Upper lobe of right lung (tissue), 1 donor: ENCODE data around the gene GPR152. TPM values are rescaled to one million over a fixed set of nuclear protein-coding genes. Genes with fewer than 3 reads are reported as not detected.
A peak's percentile ranks its signal among the peaks of the same experiment; 100 is the strongest.

Experiments
- ATAC-seq: fragments of 200-7000 bp; cut with Tn5 transposase; one replicate; pipeline ENCODE4 v1.9.1; 2020; ENCODE audit warnings: mild to moderate bottlenecking, moderate library complexity
- DNase-seq: peaks from one replicate; pipeline ENCODE4 v3.0.0-alpha.2; 2020
- H3K27ac ChIP-seq: fragments of 200-600 bp; one replicate; pipeline ENCODE4 v1.8.0; 2022
- H3K27me3 ChIP-seq: fragments of 200-600 bp; one replicate; pipeline ENCODE4 v1.8.0; 2022; ENCODE audit warnings: mild to moderate bottlenecking
- H3K36me3 ChIP-seq: fragments of 200-600 bp; one replicate; pipeline ENCODE4 v1.8.0; 2022
- H3K4me1 ChIP-seq: fragments of 200-600 bp; one replicate; pipeline ENCODE4 v1.8.0; 2022
- H3K4me3 ChIP-seq: fragments of 200-600 bp; one replicate; pipeline ENCODE4 v1.8.0; 2022; ENCODE audit warnings: mild to moderate bottlenecking
- H3K9me3 ChIP-seq: fragments of 200-600 bp; one replicate; pipeline ENCODE4 v1.8.0; 2022
- intact Hi-C: fragments of 100-400 bp; cut with DNase I; formaldehyde crosslinking; loops from one replicate; pipeline ENCODE4 v1.11.0; 2022
- total RNA-seq: library from RNA; stranded (reverse); fragmentation: NEBNext Ultra II Directional; extraction: Animal tissue kit (Norgen Biotek cat#: 25700); gene quantifications from one replicate; pipeline ENCODE4 v1.2.1, GENCODE V29; 2021
- TF ChIP-seq, protein P1 (sequence below): fragments of 200-600 bp; IDR thresholded peaks from one replicate; pipeline ENCODE4 v1.8.0; 2022; ENCODE audit warnings: antibody characterized with exemption
- donor health status: DM: no; HTN: yes; CAD: no; lungs with severe emphysema.

Gene GPR152
- total RNA-seq, 1 donor from 2014 or later, result not detected

- intact Hi-C loops, result no loop called here
- no peak for DNase-seq
- H3K9me3 ChIP-seq, result no peaks in the 10 kb centered on the region
Measured at GRCh38 chr11:67448220-67448609, 4.3 kb downstream of the GPR152 start.

DNA sequence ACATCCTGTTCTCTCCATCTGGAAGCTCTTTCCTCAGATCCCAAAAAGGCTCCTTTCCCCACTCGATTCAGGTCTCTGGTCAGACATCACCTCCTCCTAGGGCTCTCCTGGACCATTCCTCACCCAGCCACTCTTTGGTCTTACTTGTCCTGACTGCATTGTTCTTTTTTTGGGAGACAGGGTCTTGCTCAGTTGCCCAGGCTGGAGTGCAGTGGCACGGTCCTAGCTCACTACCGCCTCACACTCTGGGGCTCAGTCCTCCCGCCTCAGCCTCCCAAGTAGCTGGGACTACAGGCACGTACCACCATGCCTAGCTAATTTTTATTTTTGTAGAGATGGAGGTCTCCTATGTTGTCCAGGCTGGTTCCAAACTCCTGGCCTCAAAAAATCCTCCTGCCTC lies 7.0 kb downstream of the GPR152 start:
- intact Hi-C loops, result no loop called here
- Histone ChIP-seq H3K4me1 (peaks cover 21% of the 10 kb centered on the region), H3K9me3 (no peaks in the 10 kb centered on the region), H3K4me3 (no peak overlapping the region), H3K27ac (no peak overlapping the region), H3K36me3 (peaks cover 10% of the 10 kb centered on the region), H3K27me3 (no peaks in the 10 kb centered on the region)
- ATAC-seq, result no peak
- DNase-seq, result no peak
- TF ChIP-seq, protein P1, sequence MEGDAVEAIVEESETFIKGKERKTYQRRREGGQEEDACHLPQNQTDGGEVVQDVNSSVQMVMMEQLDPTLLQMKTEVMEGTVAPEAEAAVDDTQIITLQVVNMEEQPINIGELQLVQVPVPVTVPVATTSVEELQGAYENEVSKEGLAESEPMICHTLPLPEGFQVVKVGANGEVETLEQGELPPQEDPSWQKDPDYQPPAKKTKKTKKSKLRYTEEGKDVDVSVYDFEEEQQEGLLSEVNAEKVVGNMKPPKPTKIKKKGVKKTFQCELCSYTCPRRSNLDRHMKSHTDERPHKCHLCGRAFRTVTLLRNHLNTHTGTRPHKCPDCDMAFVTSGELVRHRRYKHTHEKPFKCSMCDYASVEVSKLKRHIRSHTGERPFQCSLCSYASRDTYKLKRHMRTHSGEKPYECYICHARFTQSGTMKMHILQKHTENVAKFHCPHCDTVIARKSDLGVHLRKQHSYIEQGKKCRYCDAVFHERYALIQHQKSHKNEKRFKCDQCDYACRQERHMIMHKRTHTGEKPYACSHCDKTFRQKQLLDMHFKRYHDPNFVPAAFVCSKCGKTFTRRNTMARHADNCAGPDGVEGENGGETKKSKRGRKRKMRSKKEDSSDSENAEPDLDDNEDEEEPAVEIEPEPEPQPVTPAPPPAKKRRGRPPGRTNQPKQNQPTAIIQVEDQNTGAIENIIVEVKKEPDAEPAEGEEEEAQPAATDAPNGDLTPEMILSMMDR, result no peak

More at GRCh38 chr11:67448220-67448609, 4.3 kb downstream of the GPR152 start:
- Histone ChIP-seq H3K4me1 (peaks cover 7% of the 10 kb centered on the region), H3K27ac (no peak overlapping the region), H3K36me3 (no peaks in the 10 kb centered on the region), H3K4me3 (no peak overlapping the region), H3K27me3 (no peaks in the 10 kb centered on the region)
- TF ChIP-seq, protein P1, result no peak
- ATAC-seq, result no peak

- Histone ChIP-seq H3K27me3 (no peaks in the 10 kb centered on the region), H3K36me3 (peaks cover 14% of the 10 kb centered on the region), H3K27ac (peak overlapping the region; percentile 94), H3K9me3 (no peaks in the 10 kb centered on the region), H3K4me3 (peak overlapping the region; percentile 92), H3K4me1 (peaks cover 24% of the 10 kb centered on the region)
- peak; percentile 1 for ATAC-seq
- DNase-seq, result no peak
- intact Hi-C loops, result no loop called here
- TF ChIP-seq, protein P1, result no peak
Measured at GRCh38 chr11:67442504-67443404, 9.8 kb downstream of the GPR152 start.

- Histone ChIP-seq H3K36me3 (peaks cover 18% of the 10 kb centered on the region), H3K9me3 (no peaks in the 10 kb centered on the region), H3K4me3 (no peak overlapping the region), H3K4me1 (peaks cover 24% of the 10 kb centered on the region), H3K27me3 (no peaks in the 10 kb centered on the region), H3K27ac (no peak overlapping the region)
- DNase-seq (no peak), ATAC-seq (no peak)
- intact Hi-C loops, result no loop called here
- TF ChIP-seq, protein P1, result no peak
Measured at GRCh38 chr11:67441731-67442351, 10.7 kb downstream of the GPR152 start.

DNA sequence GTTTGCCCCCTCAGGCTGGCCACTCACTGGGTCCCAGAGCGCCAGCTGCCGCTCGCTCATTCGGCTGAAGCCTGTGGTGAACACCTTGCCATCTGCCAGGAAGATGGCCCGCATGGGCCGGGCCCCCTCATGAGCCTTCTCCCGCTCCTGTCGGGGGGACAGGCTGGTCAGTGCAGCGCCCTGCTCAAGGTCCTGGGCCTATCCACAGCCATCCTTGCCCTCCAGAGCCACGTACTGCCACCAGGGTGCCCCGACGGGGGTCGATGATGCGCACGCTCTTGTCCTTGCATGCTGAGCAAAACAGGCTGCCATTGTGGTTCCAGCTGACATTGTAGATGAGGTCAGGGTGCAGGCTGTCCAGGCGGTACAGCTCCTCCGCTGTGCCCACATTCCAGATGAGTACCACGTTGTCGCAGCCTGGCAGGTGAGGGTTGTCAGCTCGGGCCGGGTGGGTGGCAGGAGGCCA lies 11.4 kb downstream of the GPR152 start:
- Histone ChIP-seq H3K27me3 (no peaks in the 10 kb centered on the region), H3K9me3 (no peaks in the 10 kb centered on the region), H3K36me3 (peaks cover 18% of the 10 kb centered on the region), H3K4me3 (no peak overlapping the region), H3K27ac (no peak overlapping the region), H3K4me1 (peaks cover 24% of the 10 kb centered on the region)
- TF ChIP-seq, protein P1, result no peak
- DNase-seq (no peak), ATAC-seq (no peak)
- intact Hi-C loops, result no loop called here
